HG03066 (cell line): ENCODE data around the gene PFKFB4.
A peak's percentile ranks its signal among the peaks of the same experiment; 100 is the strongest.
"Not testable (repeated sequence)": the region's sequence is repeated elsewhere in the genome, so short reads cannot be mapped to it uniquely, and the experiment has no call there.

Experiments
- ATAC-seq: cut with Tn5 transposase; IDR thresholded peaks from one replicate; pipeline ENCODE4 v1.9.1; 2021; ENCODE audit warnings: low read depth; ENCODE audit not compliant: unreplicated experiment

PFKFB4 gene

GRCh38 chr3:48561045-48561736 lies 4.6 kb upstream of the PFKFB4 start:
- ATAC-seq: no peak

GRCh38 chr3:48560648-48561018 lies 4.0 kb upstream of the PFKFB4 start:
- ATAC-seq: no peak

- ATAC-seq: no peak
Observed at GRCh38 chr3:48558493-48559134, 2.0 kb upstream of the PFKFB4 start.

- ATAC-seq: no peak
Observed at GRCh38 chr3:48555949-48556795, 431 bp downstream of the PFKFB4 start.

- ATAC-seq: no peak
Observed at GRCh38 chr3:48555231-48555948, 1.2 kb downstream of the PFKFB4 start.

GRCh38 chr3:48553886-48554845 lies 2.4 kb downstream of the PFKFB4 start:
- no peak for ATAC-seq

GRCh38 chr3:48553361-48553760 lies 3.2 kb downstream of the PFKFB4 start:
- ATAC-seq: no peak

- ATAC-seq: no peak
Observed at GRCh38 chr3:48552111-48552951, 4.3 kb downstream of the PFKFB4 start.

GRCh38 chr3:48551651-48552050 lies 5.0 kb downstream of the PFKFB4 start:
- not testable (repeated sequence) for ATAC-seq

- ATAC-seq: peak; percentile 68
Observed at GRCh38 chr3:48548729-48549705, 7.6 kb downstream of the PFKFB4 start.

GRCh38 chr3:48548126-48548525 lies 8.5 kb downstream of the PFKFB4 start:
- no peak for ATAC-seq

GRCh38 chr3:48546203-48546829 lies 10.3 kb downstream of the PFKFB4 start:
- ATAC-seq: no peak

GRCh38 chr3:48544141-48544540 lies 12.5 kb downstream of the PFKFB4 start:
- ATAC-seq: no peak

GRCh38 chr3:48543271-48543866 lies 13.2 kb downstream of the PFKFB4 start:
- no peak for ATAC-seq

GRCh38 chr3:48538451-48538850 lies 18.2 kb downstream of the PFKFB4 start:
- no peak for ATAC-seq

GRCh38 chr3:48536785-48537184 lies 19.8 kb downstream of the PFKFB4 start:
- no peak for ATAC-seq

- no peak for ATAC-seq
Observed at GRCh38 chr3:48536116-48536515, 20.5 kb downstream of the PFKFB4 start.
